Epithelial cell of prostate (primary cell): Measurements from ENCODE around the gene TACC2.
"Not testable (repeated sequence)": the region's sequence is repeated elsewhere in the genome, so short reads cannot be mapped to it uniquely, and the experiment has no call there.

Source experiments
- DNase-seq: peaks from one replicate; pipeline ENCODE4 v3.0.0-alpha.2; 2011; ENCODE audit warnings: low read depth, low spot score
- H3K27ac ChIP-seq: fragments of 450-650 bp; 2 replicates; pipeline ENCODE4 v1.5.1; 2017; ENCODE audit warnings: mild to moderate bottlenecking

Gene TACC2

GRCh38 chr10:122178655-122179054, 189.7 kb downstream of the TACC2 start:
- no peak for DNase-seq
- H3K27ac ChIP-seq = no peak overlapping the region

GRCh38 chr10:122181041-122181732, 192.2 kb downstream of the TACC2 start:
- DNase-seq = no peak
- no peak overlapping the region for H3K27ac ChIP-seq

GRCh38 chr10:122181876-122182275, 192.9 kb downstream of the TACC2 start:
- DNase-seq = no peak
- no peak overlapping the region for H3K27ac ChIP-seq

- H3K27ac ChIP-seq = peak overlapping the region; percentile 10
- no peak for DNase-seq
Observed at GRCh38 chr10:122182308-122182707, 193.3 kb downstream of the TACC2 start.

GRCh38 chr10:122184254-122184653, 195.3 kb downstream of the TACC2 start:
- no peak for DNase-seq
- no peak overlapping the region for H3K27ac ChIP-seq

GRCh38 chr10:122185643-122186042, 196.7 kb downstream of the TACC2 start:
- DNase-seq = no peak
- H3K27ac ChIP-seq = no peak overlapping the region

- no peak overlapping the region for H3K27ac ChIP-seq
- DNase-seq = no peak
Observed at GRCh38 chr10:122186816-122187810, 198.2 kb downstream of the TACC2 start.

GRCh38 chr10:122188706-122189105, 199.7 kb downstream of the TACC2 start:
- DNase-seq = no peak
- H3K27ac ChIP-seq = no peak overlapping the region

- DNase-seq = no peak
- no peak overlapping the region for H3K27ac ChIP-seq
Observed at GRCh38 chr10:122189185-122189584, 200.2 kb downstream of the TACC2 start.

GRCh38 chr10:122190176-122190943, 201.4 kb downstream of the TACC2 start:
- DNase-seq = no peak

GRCh38 chr10:122191936-122192541, 203.1 kb downstream of the TACC2 start:
- no peak overlapping the region for H3K27ac ChIP-seq

More at GRCh38 chr10:122190176-122190943, 201.4 kb downstream of the TACC2 start:
- no peak overlapping the region for H3K27ac ChIP-seq

GRCh38 chr10:122194251-122194650, 205.3 kb downstream of the TACC2 start:
- no peak overlapping the region for H3K27ac ChIP-seq

More at GRCh38 chr10:122191936-122192541, 203.1 kb downstream of the TACC2 start:
- DNase-seq = no peak

GRCh38 chr10:122196218-122196617, 207.3 kb downstream of the TACC2 start:
- H3K27ac ChIP-seq = no peak overlapping the region
- DNase-seq = no peak

More at GRCh38 chr10:122194251-122194650, 205.3 kb downstream of the TACC2 start:
- DNase-seq = no peak

GRCh38 chr10:122197611-122198222, 208.8 kb downstream of the TACC2 start:
- H3K27ac ChIP-seq = no peak overlapping the region

GRCh38 chr10:122198631-122199030, 209.7 kb downstream of the TACC2 start:
- no peak overlapping the region for H3K27ac ChIP-seq
- DNase-seq = no peak

More at GRCh38 chr10:122197611-122198222, 208.8 kb downstream of the TACC2 start:
- DNase-seq = no peak

- no peak overlapping the region for H3K27ac ChIP-seq
- DNase-seq = no peak
Observed at GRCh38 chr10:122199070-122199469, 210.1 kb downstream of the TACC2 start.

- no peak overlapping the region for H3K27ac ChIP-seq
- no peak for DNase-seq
Observed at GRCh38 chr10:122199689-122200088, 210.7 kb downstream of the TACC2 start.

- no peak overlapping the region for H3K27ac ChIP-seq
- no peak for DNase-seq
Observed at GRCh38 chr10:122201401-122201800, 212.4 kb downstream of the TACC2 start.

- H3K27ac ChIP-seq, DNase-seq: not testable (repeated sequence)
Observed at GRCh38 chr10:122203180-122203579, 214.2 kb downstream of the TACC2 start.
